GM19455 (cell line): ENCODE results near the gene RPS16.
A peak's percentile ranks its signal among the peaks of the same experiment; 100 is the strongest.
"Not testable (repeated sequence)": the region's sequence is repeated elsewhere in the genome, so short reads cannot be mapped to it uniquely, and the experiment has no call there.

Source experiments
- ATAC-seq: cut with Tn5 transposase; IDR thresholded peaks from one replicate; pipeline ENCODE4 v1.9.1; 2021; ENCODE audit not compliant: unreplicated experiment

The RPS16 gene

GRCh38 chr19:39435499-39436349 is at the start of gene RPS16:
TSS of gene RPS16 (minus strand) at chr19:39435949. CDS start at chr19:39435895, 54 bp downstream.
- ATAC-seq: peak; percentile 76

- ATAC-seq: no peak
Observed at GRCh38 chr19:39483141-39483540, 47.4 kb upstream of the RPS16 start.

GRCh38 chr19:39481676-39482075 is 45.9 kb upstream of the RPS16 start:
- no peak for ATAC-seq

- no peak for ATAC-seq
Observed at GRCh38 chr19:39481229-39481545, 45.4 kb upstream of the RPS16 start.

- ATAC-seq: peak; percentile 87
Observed at GRCh38 chr19:39480337-39481228, 44.8 kb upstream of the RPS16 start, which contains the start of gene TIMM50. TSS of gene TIMM50 (plus strand) at chr19:39480838. CDS start at chr19:39480854, 16 bp downstream.

GRCh38 chr19:39479916-39480315 is 44.2 kb upstream of the RPS16 start:
- ATAC-seq: no peak

GRCh38 chr19:39479319-39479801 is 43.6 kb upstream of the RPS16 start:
- ATAC-seq: not testable (repeated sequence)

- ATAC-seq: no peak
Observed at GRCh38 chr19:39475748-39476147, 40.0 kb upstream of the RPS16 start.

- ATAC-seq: no peak
Observed at GRCh38 chr19:39474139-39474620, 38.4 kb upstream of the RPS16 start.

- no peak for ATAC-seq
Observed at GRCh38 chr19:39473443-39473960, 37.8 kb upstream of the RPS16 start.

GRCh38 chr19:39472746-39473442 is 37.1 kb upstream of the RPS16 start:
- no peak for ATAC-seq

- no peak for ATAC-seq
Observed at GRCh38 chr19:39471756-39472536, 36.2 kb upstream of the RPS16 start.

GRCh38 chr19:39470724-39471339 is 35.1 kb upstream of the RPS16 start:
- no peak for ATAC-seq

- ATAC-seq: no peak
Observed at GRCh38 chr19:39469567-39469966, 33.8 kb upstream of the RPS16 start.

- ATAC-seq: no peak
Observed at GRCh38 chr19:39469036-39469435, 33.3 kb upstream of the RPS16 start.

GRCh38 chr19:39467941-39468340 is 32.2 kb upstream of the RPS16 start:
- no peak for ATAC-seq

- no peak for ATAC-seq
Observed at GRCh38 chr19:39465956-39466747, 30.4 kb upstream of the RPS16 start.

- ATAC-seq: no peak
Observed at GRCh38 chr19:39463403-39463802, 27.7 kb upstream of the RPS16 start.

- not testable (repeated sequence) for ATAC-seq
Observed at GRCh38 chr19:39451257-39451656, 15.5 kb upstream of the RPS16 start.
